RCC 7860 (cell line): ENCODE results near the gene QKI.
A peak's percentile ranks its signal among the peaks of the same experiment; 100 is the strongest.

ENCODE experiments used
- DNase-seq: peaks from one replicate; pipeline ENCODE4 v3.0.0-alpha.2; 2015; ENCODE audit warnings: low spot score
- FAIRE-seq: peaks from 2 replicates; lab custom pipeline; 2012; peaks lifted over from hg19 to GRCh38; lab: Jason Lieb, UNC

Gene QKI

DNA sequence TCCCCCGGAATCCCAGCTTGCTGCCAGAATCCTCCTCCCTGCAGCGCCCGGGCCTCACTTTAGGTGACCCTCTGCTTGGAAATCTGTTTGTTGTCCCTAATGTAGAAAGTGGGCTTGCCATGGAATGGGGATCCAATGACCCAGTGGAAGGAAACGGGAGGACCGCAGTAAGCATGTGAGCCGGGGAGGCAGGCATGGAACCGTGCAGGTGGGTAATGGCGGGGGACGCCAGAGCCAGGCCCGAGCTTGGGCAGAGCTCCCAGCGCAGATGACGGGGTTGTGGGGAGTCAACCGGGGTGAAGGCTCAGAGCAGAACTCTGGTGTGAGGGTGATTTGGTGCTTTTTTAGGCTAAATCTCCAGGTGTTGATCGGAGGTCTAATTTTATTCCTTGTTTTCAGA is 188.3 kb downstream of the QKI start:
- FAIRE-seq (no peak), DNase-seq (no peak)

DNA sequence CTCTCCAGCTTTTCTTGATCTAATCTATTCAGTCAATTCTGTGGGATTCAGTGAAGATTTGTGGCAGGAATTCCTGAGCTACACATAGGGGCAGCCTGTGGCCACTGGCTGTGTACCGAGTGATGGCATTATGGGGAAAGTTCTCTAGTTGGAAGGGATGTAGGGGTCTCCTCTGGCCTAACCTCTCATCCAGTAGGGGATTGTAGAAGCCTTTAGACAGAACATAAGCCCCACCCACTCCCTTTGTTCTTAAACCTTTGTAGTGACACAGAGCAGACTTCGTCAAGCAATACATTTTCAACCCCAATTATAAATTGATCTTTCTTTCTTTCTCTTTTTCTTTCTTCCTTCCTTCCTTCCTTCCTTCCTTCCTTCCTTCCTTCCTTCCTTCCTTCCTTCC is 188.9 kb downstream of the QKI start:
- FAIRE-seq (no peak), DNase-seq (no peak)

DNA sequence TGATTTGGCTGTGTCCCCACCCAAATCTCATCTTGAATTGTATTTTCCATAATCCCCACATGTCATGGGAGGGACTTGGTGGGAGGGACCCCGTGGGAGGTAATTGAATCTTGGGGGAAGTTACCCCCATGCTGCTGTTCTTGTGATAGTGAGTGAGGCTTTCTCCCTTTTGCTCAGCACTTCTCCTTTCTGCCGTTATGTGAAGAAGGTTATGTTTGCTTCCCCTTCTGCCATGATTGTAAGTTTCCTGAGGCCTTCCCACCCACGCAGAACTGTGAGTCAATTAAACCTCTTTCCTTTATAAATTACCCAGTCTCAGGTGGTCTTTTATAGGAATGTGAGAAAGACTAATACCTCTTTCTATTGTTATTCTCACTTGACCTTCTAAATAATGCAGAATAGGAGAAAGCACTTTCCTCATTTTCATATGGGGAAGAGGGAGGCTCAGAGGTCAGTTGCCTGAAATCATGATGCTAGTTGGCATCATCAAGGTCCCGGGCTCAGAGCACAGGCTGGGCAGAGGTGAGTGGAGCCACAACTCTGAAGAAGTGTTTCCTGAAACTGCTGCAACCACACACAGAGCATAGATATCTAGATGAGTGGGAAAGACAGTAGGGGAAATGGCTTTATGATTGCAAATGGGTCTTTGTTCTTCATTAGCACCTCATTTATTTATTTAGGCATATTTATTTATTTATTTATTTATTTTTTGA is 191.0 kb downstream of the QKI start:
- no peak for FAIRE-seq

DNA sequence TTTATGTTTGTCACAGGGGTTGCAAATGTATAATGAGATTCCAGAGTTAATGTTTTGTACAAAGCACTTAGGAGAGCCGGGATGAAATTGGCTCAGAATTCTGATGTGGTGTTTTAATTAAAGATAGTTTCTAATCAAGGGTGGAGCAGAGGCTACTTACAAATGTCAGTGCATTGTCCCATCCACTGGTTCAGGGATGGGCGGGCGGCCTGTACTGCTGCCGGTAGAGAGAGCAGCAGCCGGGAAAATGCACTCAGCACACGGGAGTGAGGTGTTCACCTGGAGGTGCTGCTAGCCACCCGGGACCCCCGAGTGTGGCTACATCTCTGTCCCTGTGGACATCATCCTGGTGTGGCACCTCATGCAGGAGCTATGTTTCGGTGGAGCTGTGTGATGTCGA is 193.3 kb downstream of the QKI start:
- FAIRE-seq (no peak), DNase-seq (no peak)

More for the DNA sequence above, 191.0 kb downstream of the QKI start:
- no peak for DNase-seq

DNA sequence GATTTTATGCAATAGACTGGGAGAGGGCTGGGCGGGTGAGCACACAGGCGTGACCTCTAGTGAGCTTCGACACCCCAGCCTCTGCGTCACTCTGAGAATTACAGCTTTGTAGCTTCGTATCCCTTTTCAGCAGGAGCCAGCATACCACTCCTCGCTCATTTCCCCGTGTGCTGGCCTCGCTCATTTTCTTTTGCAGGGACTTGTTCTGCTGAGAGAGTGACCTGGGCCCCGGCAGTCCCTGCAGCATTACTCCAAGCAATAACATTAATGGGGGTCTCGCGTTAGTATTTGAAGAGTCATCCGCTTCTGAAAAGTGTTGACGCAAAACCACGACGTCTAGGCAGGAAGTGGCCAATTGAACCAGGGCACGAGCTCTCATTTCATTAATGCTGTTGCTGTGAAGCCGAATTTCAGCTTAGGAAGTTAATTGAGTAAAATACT is 193.7 kb downstream of the QKI start:
- DNase-seq: no peak
- no peak for FAIRE-seq

DNA sequence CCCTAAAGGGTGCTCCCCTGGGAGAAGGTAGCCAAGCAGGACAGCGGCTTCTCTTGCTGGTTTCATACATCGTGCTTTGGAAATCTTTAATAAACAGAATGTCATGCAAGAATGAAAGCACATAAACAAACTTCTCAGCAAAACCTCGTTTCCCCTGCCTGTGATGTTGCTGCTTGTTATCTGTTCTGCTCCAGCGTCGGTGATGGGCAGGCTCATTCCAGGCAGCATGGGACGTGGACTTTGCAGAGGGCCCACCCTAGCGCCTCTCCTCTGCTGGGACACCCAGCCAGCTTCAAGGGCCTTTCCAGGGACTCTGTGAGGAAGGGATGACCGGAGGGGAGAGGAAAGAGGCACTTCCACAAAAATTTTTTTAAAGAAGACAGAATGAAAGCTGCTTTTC is 197.7 kb downstream of the QKI start:
- no peak for FAIRE-seq
- DNase-seq: no peak

DNA sequence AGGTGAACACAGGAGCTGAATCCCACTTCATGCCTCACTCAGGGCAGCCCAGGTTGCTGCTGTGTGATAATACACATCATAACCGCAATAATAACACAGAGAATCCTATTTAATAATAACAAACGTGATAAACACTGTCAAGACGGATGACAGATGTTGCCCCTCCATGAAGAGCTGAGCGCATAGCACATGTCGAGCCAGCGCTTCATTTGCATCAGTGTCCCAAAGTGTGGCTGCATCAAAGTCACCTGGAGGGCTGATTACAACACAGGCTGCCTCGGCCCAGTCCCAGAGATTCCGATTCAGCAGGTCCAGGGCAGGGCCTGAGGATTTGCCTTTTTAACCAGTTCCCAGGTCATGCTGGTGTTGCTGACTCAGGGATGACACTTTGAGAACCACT is 198.5 kb downstream of the QKI start:
- FAIRE-seq (no peak), DNase-seq (no peak)

DNA sequence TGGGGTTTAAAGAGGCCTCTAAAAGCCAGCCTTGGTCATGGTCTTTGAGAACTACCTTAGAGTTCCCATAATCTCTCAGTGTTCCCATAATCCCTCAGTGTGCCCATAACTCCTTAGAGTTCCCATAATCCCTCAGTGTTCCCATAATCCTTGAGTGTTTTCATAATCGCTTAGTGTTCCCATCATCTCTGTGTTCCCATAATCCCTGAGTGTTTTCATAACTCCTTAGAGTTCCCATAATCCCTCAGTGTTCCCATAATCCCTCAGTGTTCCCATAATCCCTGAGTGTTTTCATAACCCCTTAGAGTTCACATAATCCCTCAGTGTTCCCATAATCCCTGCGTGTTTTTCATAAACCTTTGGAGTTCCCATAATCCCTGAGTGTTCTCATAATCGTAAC is 199.2 kb downstream of the QKI start:
- FAIRE-seq (no peak), DNase-seq (no peak)

DNA sequence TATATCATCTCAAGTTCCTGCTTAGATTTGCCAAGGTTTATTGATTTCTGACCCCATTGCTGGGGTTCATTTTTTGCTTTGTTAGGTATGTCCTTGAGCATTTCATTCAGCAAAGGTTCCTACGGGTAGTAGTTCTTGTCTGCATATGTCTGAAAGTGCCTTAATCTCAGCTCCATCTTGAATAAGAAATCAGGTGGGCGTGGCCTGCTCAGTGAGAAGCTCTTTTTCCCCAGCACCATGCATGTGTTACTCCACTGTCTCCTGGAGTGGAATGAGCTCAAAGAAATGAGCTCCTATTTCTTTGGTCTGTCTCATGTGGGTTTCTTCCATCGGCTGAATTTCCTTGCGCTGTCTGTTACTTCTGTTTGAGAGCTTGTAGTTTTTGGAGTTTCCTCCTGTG is 201.9 kb downstream of the QKI start:
- no peak for DNase-seq
- FAIRE-seq: no peak

DNA sequence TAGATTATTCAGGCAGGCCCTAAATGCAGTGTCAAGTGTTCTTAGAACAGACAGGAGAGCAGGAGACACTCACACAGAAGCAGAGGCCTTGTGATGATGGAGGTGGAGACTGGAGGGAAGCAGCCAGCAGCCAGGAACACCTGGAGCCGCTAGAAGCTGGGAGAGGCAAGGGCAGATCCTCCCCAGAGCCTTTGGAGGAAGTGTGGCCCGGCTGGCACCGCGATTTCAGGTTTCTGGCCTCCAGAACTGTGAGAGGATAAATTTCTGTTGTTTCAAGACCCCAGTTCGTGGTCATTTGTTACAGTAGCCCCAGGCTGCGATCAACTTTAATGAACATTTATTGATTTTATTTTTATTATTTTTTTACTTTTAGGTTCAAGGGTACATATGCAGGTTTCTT is 203.0 kb downstream of the QKI start:
- FAIRE-seq (no peak), DNase-seq (no peak)

DNA sequence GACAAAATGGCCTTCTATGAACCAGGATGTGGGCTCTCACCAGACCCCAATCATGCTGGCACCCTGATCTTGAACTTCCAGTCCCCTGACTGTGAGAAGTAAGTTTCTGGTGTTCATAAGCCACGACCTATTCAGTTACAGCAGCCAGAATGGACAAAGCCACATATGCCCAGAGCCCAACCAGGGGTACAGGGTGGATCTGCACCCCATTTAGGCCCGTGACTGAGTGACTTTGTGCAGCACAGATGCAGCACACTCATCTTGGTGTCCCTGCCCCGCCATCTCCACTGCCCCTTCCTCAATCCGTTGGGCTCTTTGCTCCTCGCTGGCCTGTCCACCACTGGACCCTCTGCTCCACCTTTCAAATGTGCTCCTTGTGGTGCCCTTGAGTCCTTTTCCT is 205.6 kb downstream of the QKI start:
- DNase-seq (no peak), FAIRE-seq (no peak)

DNA sequence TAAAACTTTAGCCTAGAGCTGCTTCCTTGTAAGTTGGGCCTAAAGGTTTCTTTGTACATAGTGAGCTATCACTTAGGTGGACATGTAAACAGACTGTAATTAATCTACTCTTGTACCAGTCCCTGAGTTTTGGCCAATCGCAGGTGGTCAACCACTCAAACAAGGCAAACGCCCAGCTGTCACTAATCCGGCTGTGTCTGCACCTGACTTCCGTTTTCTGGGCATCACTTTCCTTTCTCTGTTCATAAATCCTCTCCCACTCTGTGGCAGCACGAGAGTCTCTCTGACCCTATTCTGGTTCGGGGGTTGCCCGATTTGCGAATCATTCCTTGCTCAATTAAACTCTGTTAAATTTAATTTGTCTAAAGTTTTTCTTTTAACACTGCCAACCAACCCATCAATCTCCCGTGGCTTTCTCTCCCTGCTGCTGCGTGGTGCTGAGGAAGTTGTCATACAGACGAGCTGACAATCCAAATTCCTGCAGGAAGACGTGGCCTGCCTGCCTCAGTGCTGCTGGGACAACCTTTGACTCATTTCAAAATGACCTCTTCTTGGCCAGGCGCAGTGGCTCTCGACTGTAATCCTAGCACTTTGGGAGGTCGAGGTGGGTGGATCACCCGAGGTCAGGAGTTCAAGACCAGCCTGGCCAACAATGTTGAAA is 206.3 kb downstream of the QKI start:
- no peak for FAIRE-seq
- peak; percentile 70 for DNase-seq

DNA sequence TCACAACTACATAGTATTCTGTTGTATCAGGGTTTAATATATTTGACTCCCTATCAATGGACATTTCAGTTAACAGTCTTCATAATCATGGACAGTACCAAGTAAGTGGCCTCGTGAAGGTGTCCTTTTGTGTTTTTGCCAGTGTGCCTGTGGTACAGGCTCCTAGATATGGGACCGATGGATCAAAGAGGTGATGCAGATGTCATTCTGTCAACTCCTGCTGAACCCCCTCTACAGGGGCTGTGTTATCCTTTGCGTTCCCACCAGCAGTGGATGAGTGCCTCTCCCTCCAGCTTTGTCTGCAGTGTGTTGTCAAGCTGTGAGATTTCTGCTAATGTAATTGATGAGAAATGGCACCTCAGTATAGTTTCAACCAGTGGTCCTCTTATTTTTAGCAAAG is 210.7 kb downstream of the QKI start:
- FAIRE-seq (no peak), DNase-seq (no peak)

DNA sequence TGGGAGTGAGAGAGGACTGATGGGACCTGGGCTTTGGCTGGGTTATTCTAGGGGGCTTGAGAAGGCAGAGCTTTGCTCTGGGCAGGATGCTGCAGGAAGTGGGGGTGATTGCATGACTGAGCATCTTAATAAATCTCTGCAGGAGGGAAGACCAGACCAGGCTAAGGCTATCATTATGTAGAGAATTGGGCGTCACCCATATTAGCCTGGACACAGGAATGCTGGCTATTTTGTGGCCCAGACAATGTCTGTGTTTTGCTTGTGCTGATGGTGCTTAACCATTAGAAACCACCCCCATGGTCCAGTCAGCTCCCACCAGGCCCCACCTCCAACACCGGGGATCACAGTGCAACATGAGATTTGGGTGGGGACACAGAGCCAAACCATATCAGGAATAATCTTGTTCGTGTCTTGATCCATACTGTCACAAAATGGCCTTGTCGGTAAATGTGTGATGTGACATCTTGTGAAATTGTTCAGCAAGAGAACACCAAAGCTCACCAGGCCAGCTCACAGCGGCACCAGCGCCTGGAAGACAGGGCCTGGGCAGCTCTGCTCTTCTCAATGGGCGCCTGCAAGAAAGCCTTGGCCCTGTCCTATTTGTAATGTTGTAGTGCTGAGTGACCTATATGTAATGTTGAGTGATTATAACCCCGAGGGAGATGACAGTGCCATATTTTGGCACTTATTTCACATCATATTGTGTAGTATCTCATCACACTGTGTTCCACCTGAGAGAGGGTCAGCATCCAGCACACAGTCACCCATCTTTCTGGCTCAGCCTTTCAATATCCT is 211.8 kb downstream of the QKI start:
- FAIRE-seq: no peak
- peak; percentile 45 for DNase-seq

DNA sequence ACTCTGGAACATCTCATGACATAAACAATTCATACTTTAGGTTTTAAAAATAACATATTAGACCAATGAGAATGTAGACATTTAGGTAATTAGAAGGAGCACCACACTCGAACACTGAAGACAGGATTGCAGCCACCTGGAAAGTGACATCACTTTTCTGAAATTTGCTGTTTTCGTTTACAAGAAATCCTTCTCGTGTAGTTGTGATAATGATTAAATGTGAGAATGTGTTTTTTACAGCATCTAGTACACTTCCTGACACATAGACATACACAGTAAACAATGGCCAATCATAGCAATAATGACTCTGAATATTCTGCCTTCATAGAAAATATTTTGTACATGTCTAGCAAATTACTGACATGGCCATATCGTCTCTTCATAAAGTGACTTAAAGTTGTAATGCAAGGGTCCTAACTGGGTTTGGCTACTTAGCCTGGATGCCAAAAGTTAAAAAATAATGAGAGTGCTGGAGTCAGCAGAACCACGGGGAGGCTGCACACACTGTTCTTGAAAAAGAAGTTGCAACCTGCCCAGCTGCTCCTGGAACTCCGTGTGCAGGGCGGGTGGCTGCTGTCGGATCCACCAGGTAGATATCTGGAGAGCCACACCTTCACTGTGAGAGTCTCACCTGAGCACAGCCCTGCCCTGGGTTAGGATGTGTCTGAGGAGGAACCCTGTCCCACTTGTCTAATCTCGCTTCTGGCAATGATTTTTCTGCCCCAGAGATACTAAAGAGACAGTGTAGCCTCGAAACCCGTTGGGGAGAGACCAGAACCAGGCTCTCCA is 212.9 kb downstream of the QKI start:
- FAIRE-seq: no peak
- DNase-seq: no peak
